IMR-90 (cell line): Measurements from ENCODE around the gene CCDC171. TPM values are rescaled to one million over a fixed set of nuclear protein-coding genes. Genes with fewer than 3 reads are reported as not detected.

Source experiments
- ATAC-seq: fragments of 200-7000 bp; cut with Tn5 transposase; 2 replicates; pipeline ENCODE4 v1.9.1; 2020; ENCODE audit warnings: low read depth, mild to moderate bottlenecking, moderate library complexity
- BruUV-seq: library from RNA; stranded (reverse); fragments of 400-500 nt; replicated peaks from 2 replicates; lab custom pipeline; 2021; lab: Mats Ljungman, UMichigan
- CTCF ChIA-PET: fragments of 300-600 bp; formaldehyde crosslinking; extraction: SDS; loops from one replicate; lab custom pipeline; 2021; ENCODE audit warnings: antibody characterized with exemption; lab: Yijun Ruan, JAX
- POLR2A ChIA-PET: fragments of 300-600 bp; sonication (Branson Sonifier 250); formaldehyde crosslinking; loops from one replicate; lab custom pipeline; 2022; ENCODE audit warnings: antibody characterized with exemption; ENCODE audit not compliant: unreplicated experiment; lab: Charles Lee
- DNase-seq: peaks from one replicate; pipeline ENCODE4 v3.0.0; 2013
- H2AFZ ChIP-seq: replicated peaks from 2 replicates; pipeline ENCODE3; 2013; ENCODE audit warnings: low read length, mild to moderate bottlenecking; ENCODE audit not compliant: poor library complexity
- H2AK5ac ChIP-seq: 2 replicates; pipeline ENCODE4 v1.6.1; 2013; ENCODE audit warnings: low read depth, low read length, inconsistent platforms
- H2AK9ac ChIP-seq: replicated peaks from 2 replicates; pipeline ENCODE3; 2013; ENCODE audit warnings: mild to moderate bottlenecking, low read depth, low read length, moderate library complexity; ENCODE audit not compliant: poor library complexity
- H2BK120ac ChIP-seq: 2 replicates; pipeline ENCODE4 v1.6.1; 2013; ENCODE audit warnings: low read depth, low read length, inconsistent platforms
- H2BK15ac ChIP-seq: 3 replicates; pipeline ENCODE4 v1.6.1; 2013; ENCODE audit warnings: low read depth, low read length, inconsistent platforms
- H2BK20ac ChIP-seq: 2 replicates; pipeline ENCODE4 v1.6.1; 2013; ENCODE audit warnings: low read depth, mild to moderate bottlenecking, inconsistent platforms, low read length, moderate library complexity
- H2BK5ac ChIP-seq: 2 replicates; pipeline ENCODE4 v1.6.1; 2013; ENCODE audit warnings: mild to moderate bottlenecking, low read depth, low read length, inconsistent platforms; ENCODE audit not compliant: poor library complexity, severe bottlenecking
- H3K14ac ChIP-seq: replicated peaks from 2 replicates; pipeline ENCODE4 v1.6.1; 2013; ENCODE audit warnings: low read depth, low read length, inconsistent platforms
- H3K18ac ChIP-seq: 2 replicates; pipeline ENCODE4 v1.6.1; 2013; ENCODE audit warnings: low read depth, low read length, control low read depth
- H3K23ac ChIP-seq: 2 replicates; pipeline ENCODE4 v1.6.1; 2013; ENCODE audit warnings: low read depth, low read length, inconsistent platforms
- H3K27ac ChIP-seq: 2 replicates; pipeline ENCODE4 v1.5.1; 2013; ENCODE audit warnings: mild to moderate bottlenecking, control low read depth, low read length; ENCODE audit not compliant: insufficient read depth
- H3K27me3 ChIP-seq: 2 replicates; pipeline ENCODE4 v1.6.1; 2013; ENCODE audit warnings: low read length; ENCODE audit not compliant: control insufficient read depth, insufficient read depth
- H3K36me3 ChIP-seq: 2 replicates; pipeline ENCODE4 v1.6.1; 2013; ENCODE audit warnings: low read length, mixed read lengths; ENCODE audit not compliant: control insufficient read depth, insufficient read depth
- H3K4ac ChIP-seq: 2 replicates; pipeline ENCODE4 v1.6.1; 2013; ENCODE audit warnings: low read depth, low read length, inconsistent platforms
- H3K4me1 ChIP-seq: 2 replicates; pipeline ENCODE4 v1.6.1; 2013; ENCODE audit warnings: low read length, mixed read lengths; ENCODE audit not compliant: control insufficient read depth, insufficient read depth
- H3K4me2 ChIP-seq: 2 replicates; pipeline ENCODE4 v1.6.1; 2013; ENCODE audit warnings: low read depth, mild to moderate bottlenecking, control low read depth, low read length, moderate library complexity
- H3K4me3 ChIP-seq: 2 replicates; pipeline ENCODE4 v1.5.1; 2013; ENCODE audit warnings: low read depth, mild to moderate bottlenecking, control low read depth, low read length, moderate library complexity; ENCODE audit not compliant: insufficient read depth
- H3K56ac ChIP-seq: 2 replicates; pipeline ENCODE4 v1.6.1; 2013; ENCODE audit warnings: low read length, inconsistent platforms; ENCODE audit not compliant: insufficient read depth; ENCODE audit errors: extremely low read depth
- H3K79me1 ChIP-seq, 2 experiments: 2 replicates each; pipeline ENCODE4 v1.6.1; 2013; ENCODE audit warnings: low read length in 2 of 2, inconsistent platforms in 1 of 2, low read depth in 1 of 2
- H3K9ac ChIP-seq: 2 replicates; pipeline ENCODE4 v1.6.1; 2013; ENCODE audit warnings: low read depth, low read length, control low read depth
- H3K9me1 ChIP-seq: 2 replicates; pipeline ENCODE4 v1.6.1; 2013; ENCODE audit warnings: low read length, inconsistent platforms; ENCODE audit not compliant: insufficient read depth
- H3K9me3 ChIP-seq: 2 replicates; pipeline ENCODE4 v1.6.1; 2013; ENCODE audit warnings: low read length; ENCODE audit not compliant: control insufficient read depth, insufficient read depth
- H4K20me1 ChIP-seq: 2 replicates; pipeline ENCODE4 v1.6.1; 2013; ENCODE audit warnings: low read length, inconsistent platforms; ENCODE audit not compliant: insufficient read depth
- H4K5ac ChIP-seq: 2 replicates; pipeline ENCODE4 v1.6.1; 2013; ENCODE audit warnings: mild to moderate bottlenecking, low read depth, low read length, control low read depth
- H4K8ac ChIP-seq, 2 experiments: 2 replicates each; pipeline ENCODE4 v1.6.1; 2013; ENCODE audit warnings: low read depth in 2 of 2, low read length in 2 of 2, control low read depth in 1 of 2, inconsistent platforms in 1 of 2
- H4K91ac ChIP-seq: 2 replicates; pipeline ENCODE4 v1.6.1; 2013; ENCODE audit warnings: low read depth, low read length, inconsistent platforms; ENCODE audit not compliant: insufficient read depth
- MAFK ChIP-seq: IDR thresholded peaks from 2 replicates; pipeline ENCODE4 v1.6.1; 2012; ENCODE audit warnings: low read depth, low read length, improper control_type of control experiment
- RCOR1 ChIP-seq: IDR thresholded peaks from 2 replicates; pipeline ENCODE4 v1.6.1; 2012; ENCODE audit warnings: mild to moderate bottlenecking, low read length, improper control_type of control experiment; ENCODE audit not compliant: insufficient replicate concordance
- WGBS, 2 experiments: methylation state at CpG; one replicate each; pipeline versions ENCODE4 v1.1.5 to v1.1.7; 2013; ENCODE audit warnings: missing lambda C conversion rate in 2 of 2; ENCODE audit not compliant: insufficient read length in 1 of 2; ENCODE audit errors: extremely low coverage in 2 of 2; 5-methylcytosine and 5-hydroxymethylcytosine counted together
- dilution Hi-C: fragments of 300-500 bp; cut with HindIII; formaldehyde crosslinking; loops from one replicate; pipeline ENCODE4 v1.14.3; 2018; ENCODE audit warnings: low sequenced_read_pairs; ENCODE audit not compliant: unreplicated experiment
- in situ Hi-C: fragments of 300-500 bp; cut with MboI; formaldehyde crosslinking; loops from 3 replicates; pipeline ENCODE4 v1.14.3; 2019; ENCODE audit warnings: low sequenced_read_pairs, inconsistent platforms, mixed read lengths
- intact Hi-C: fragments of 100-400 bp; cut with micrococcal nuclease; formaldehyde crosslinking; loops from 2 replicates; pipeline ENCODE4 v1.10.0; 2022
- polyA plus RNA-seq, 3 experiments: library from polyadenylated mRNA; depleted of rRNA; stranded (reverse); fragments of >200 nt; gene quantifications; 2 replicates each; pipeline ENCODE4 v1.2.3, GENCODE V29; 2012; ENCODE audit warnings: low replicate concordance in 1 of 3
- total RNA-seq: library from RNA; depleted of rRNA; stranded (reverse); fragments of >200 nt; gene quantifications from 2 replicates; pipeline ENCODE4 v1.2.3, GENCODE V29; 2012

Gene CCDC171
- total and polyA plus RNA-seq, 2 of the 4 experiments (the other 2 are of a cell fraction), result 0.63 to 2.2 TPM

GRCh38 chr9:15720861-15721260, 168.0 kb downstream of the CCDC171 start:
- Histone ChIP-seq H2AK9ac (no peak overlapping the region), H3K4ac (no peak overlapping the region), H4K5ac (no peak overlapping the region), H3K9me3 (no peaks in the 10 kb centered on the region), H3K36me3 (no peaks in the 10 kb centered on the region), H2AFZ (no peak overlapping the region), H2BK15ac (no peak overlapping the region), H3K27me3 (no peaks in the 10 kb centered on the region), H3K9me1 (no peaks in the 10 kb centered on the region), H2AK5ac (no peak overlapping the region), H4K91ac (no peak overlapping the region), H3K27ac (no peak overlapping the region), H3K79me1 (no peaks in the 10 kb centered on the region), H2BK20ac (no peak overlapping the region), H3K4me1 (peaks cover 4% of the 10 kb centered on the region; the same call in 1 of the 2 replicates), H3K56ac (no peak overlapping the region), H3K4me2 (no peak overlapping the region), H4K8ac (no peak overlapping the region), H3K9ac (no peak overlapping the region), H3K4me3 (no peak overlapping the region), H2BK120ac (no peak overlapping the region), H3K14ac (no peak overlapping the region), H3K18ac (no peak overlapping the region), H4K20me1 (no peaks in the 10 kb centered on the region), H3K23ac (no peak overlapping the region), H2BK5ac (no peak overlapping the region)
- CTCF ChIA-PET, result no interaction called here
- WGBS, 2 experiments, result no CpG with 5 or more reads among the region's 1 CpG
- ATAC-seq (no peak), DNase-seq (no peak)
- POLR2A ChIA-PET, result no interaction called here
- TF ChIP-seq MAFK, result no peak
- TF ChIP-seq RCOR1, result no peak
- dilution Hi-C loops, result no loop called here
- BruUV-seq, result no TSS peak
- intact Hi-C loops, result no loop called here
- in situ Hi-C loops, result no loop called here
